ENCODE measurements around the gene FNDC8. TPM values are rescaled to one million over a fixed set of nuclear protein-coding genes. Genes with fewer than 3 reads are reported as not detected.
A peak's percentile ranks its signal among the peaks of the same experiment; 100 is the strongest.

The FNDC8 gene
- total RNA-seq, 3 donors from 2014 or later: not detected

- TF ChIP-seq CTCF (IDR thresholded peaks at IDR 0.05) (no peak), POLR2A (IDR thresholded peaks at IDR 0.05) (no peak)
- Histone ChIP-seq H3K27ac (no peak overlapping the region), H3K9me3 (no peaks in the 10 kb centered on the region), H3K4me1 (no peaks in the 10 kb centered on the region), H3K27me3 (no peaks in the 10 kb centered on the region), H3K36me3 (peaks cover 5% of the 10 kb centered on the region), H3K4me3 (no peak overlapping the region)
- no peak for DNase-seq (ENCODE audit: low spot score in 2 of 2)
- intact Hi-C loops (cut with DNase I; ENCODE audit: low total_unique reads): no loop called here
Observed at GRCh38 chr17:35135322-35135721, 13.9 kb downstream of the FNDC8 start.

GRCh38 chr17:35138218-35138617, 16.8 kb downstream of the FNDC8 start:
- no peaks in the 10 kb centered on the region for H3K27me3 ChIP-seq
- H3K27ac ChIP-seq: no peak overlapping the region
- intact Hi-C loops (cut with DNase I; ENCODE audit: low total_unique reads): no loop called here
- DNase-seq (ENCODE audit: low spot score in 2 of 2): no peak
- peaks cover 0 to 6% of the 10 kb centered on the region in 2 donors for H3K4me1 ChIP-seq
- no peaks in the 10 kb centered on the region for H3K9me3 ChIP-seq
- no peak for TF ChIP-seq POLR2AphosphoS5 (IDR thresholded peaks at IDR 0.05)
- TF ChIP-seq POLR2A (IDR thresholded peaks at IDR 0.05): no peak
- TF ChIP-seq CTCF (IDR thresholded peaks at IDR 0.05): no peak
- H3K36me3 ChIP-seq: peaks cover 5% of the 10 kb centered on the region
- H3K4me3 ChIP-seq: no peak overlapping the region

- peak within 1 kb of the TSS in 1 of 2 donors; percentile 14 for H3K27ac ChIP-seq
- TF ChIP-seq POLR2A (IDR thresholded peaks at IDR 0.05) (no peak), CTCF (IDR thresholded peaks at IDR 0.05) (peak; percentile 78 to 88 (median 85)), POLR2AphosphoS5 (IDR thresholded peaks at IDR 0.05) (peak in 2 of 3 donors; percentile 31 to 41)
- H3K4me3 ChIP-seq: peak within 1 kb of the TSS; percentile 71 to 95 (median 94)
- H3K27me3 ChIP-seq: no peaks in the 10 kb centered on the region
- peaks cover 0 to 6% of the 10 kb centered on the region in 2 donors for H3K4me1 ChIP-seq
- DNase-seq (ENCODE audit: low spot score in 2 of 2): peak; percentile 52 to 81
- H3K36me3 ChIP-seq: no peaks in the 10 kb centered on the region
- intact Hi-C loops (cut with DNase I; ENCODE audit: low total_unique reads): no loop called here
- H3K9me3 ChIP-seq: no peaks in the 10 kb centered on the region
Observed at GRCh38 chr17:35141681-35142466, 20.5 kb downstream of the FNDC8 start, which contains the start of gene NLE1. NLE1 (minus strand) TSS chr17:35142303; CDS start chr17:35142275, 28 bp downstream.

GRCh38 chr17:35142467-35142796, 21.0 kb downstream of the FNDC8 start:
- Histone ChIP-seq H3K27ac (peak overlapping the region in 1 of 2 donors; percentile 14), H3K9me3 (no peaks in the 10 kb centered on the region), H3K4me1 (peaks cover 0 to 6% of the 10 kb centered on the region in 2 donors), H3K36me3 (no peaks in the 10 kb centered on the region), H3K27me3 (no peaks in the 10 kb centered on the region), H3K4me3 (peak overlapping the region; percentile 71 to 95 (median 94))
- intact Hi-C loops (cut with DNase I; ENCODE audit: low total_unique reads): no loop called here
- TF ChIP-seq POLR2AphosphoS5 (IDR thresholded peaks at IDR 0.05) (no peak), CTCF (IDR thresholded peaks at IDR 0.05) (no peak), POLR2A (IDR thresholded peaks at IDR 0.05) (no peak)
- no peak for DNase-seq (ENCODE audit: low spot score in 2 of 2)

GRCh38 chr17:35144840-35145239, 23.4 kb downstream of the FNDC8 start:
- no peak for TF ChIP-seq CTCF (IDR thresholded peaks at IDR 0.05)
- TF ChIP-seq POLR2AphosphoS5 (IDR thresholded peaks at IDR 0.05): no peak
- no peak for TF ChIP-seq POLR2A (IDR thresholded peaks at IDR 0.05)
- no peak for DNase-seq (ENCODE audit: low spot score in 2 of 2)
- Histone ChIP-seq H3K36me3 (no peaks in the 10 kb centered on the region), H3K27me3 (no peaks in the 10 kb centered on the region), H3K27ac (no peak overlapping the region), H3K4me1 (peaks cover 0 to 6% of the 10 kb centered on the region in 2 donors), H3K4me3 (no peak overlapping the region), H3K9me3 (no peaks in the 10 kb centered on the region)
- intact Hi-C loops (cut with DNase I; ENCODE audit: low total_unique reads): no loop called here
